CMK (cell line): ENCODE results near the gene ELOVL3.
"Not testable (repeated sequence)": the region's sequence is repeated elsewhere in the genome, so short reads cannot be mapped to it uniquely, and the experiment has no call there.

Experiments used
- DNase-seq: peaks from one replicate; pipeline ENCODE4 v3.0.0-alpha.2; 2010; ENCODE audit warnings: low read depth

ELOVL3 gene

GRCh38 chr10:102225646-102226541 is at the start of gene ELOVL3:
ELOVL3 (plus strand) TSS chr10:102226299; CDS start chr10:102226549, 250 bp downstream.
- DNase-seq, result peak; percentile 94

DNA sequence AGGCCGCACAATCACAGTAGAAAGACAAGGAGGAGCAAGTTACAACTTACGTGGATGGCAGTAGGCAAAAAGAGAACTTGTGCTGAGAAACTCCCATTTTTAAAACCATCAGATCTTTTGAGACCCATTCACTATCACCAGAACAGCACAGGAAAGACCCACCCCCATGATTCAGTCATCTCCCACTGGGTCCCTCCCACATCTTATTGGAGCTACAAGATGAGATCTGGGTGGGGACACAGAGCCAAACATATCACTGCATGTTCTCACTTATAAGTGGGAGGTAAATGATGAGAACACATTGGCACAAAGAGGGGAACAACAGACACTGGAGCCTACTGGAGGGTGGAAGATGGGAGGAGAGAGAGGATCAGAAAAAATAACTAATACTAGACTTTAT is 41.5 kb upstream of the ELOVL3 start:
- DNase-seq, result no peak

- DNase-seq, result no peak
These were observed 40.8 kb upstream of the ELOVL3 start for GRCh38 chr10:102185272-102185671.

- no peak for DNase-seq
These were observed 40.1 kb upstream of the ELOVL3 start for GRCh38 chr10:102185811-102186527.

GRCh38 chr10:102188298-102188940 is 37.7 kb upstream of the ELOVL3 start:
- DNase-seq, result no peak

- DNase-seq, result not testable (repeated sequence)
These were observed 36.9 kb upstream of the ELOVL3 start for GRCh38 chr10:102188941-102189898.

DNA sequence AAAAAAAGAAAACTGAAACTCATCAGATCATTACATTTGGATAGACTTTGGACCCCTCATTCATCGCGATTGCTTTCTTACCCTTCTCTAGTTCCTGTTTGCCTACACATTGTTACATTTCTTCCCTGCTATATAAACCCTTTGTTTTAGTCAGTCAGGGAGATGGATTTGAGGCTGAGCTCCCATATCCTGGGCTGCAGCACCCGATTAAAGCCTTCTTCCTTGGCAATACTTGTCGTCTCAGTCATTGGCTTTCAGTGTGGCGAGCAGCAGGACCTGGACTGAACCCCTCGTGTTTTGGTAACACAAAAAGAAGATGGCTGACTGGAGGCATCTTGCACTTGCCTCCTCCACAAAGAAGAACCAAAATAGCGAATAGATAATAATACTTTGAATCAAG is 34.1 kb upstream of the ELOVL3 start:
- DNase-seq, result no peak

- DNase-seq, result no peak
These were observed 30.7 kb upstream of the ELOVL3 start for GRCh38 chr10:102195296-102195870.

DNA sequence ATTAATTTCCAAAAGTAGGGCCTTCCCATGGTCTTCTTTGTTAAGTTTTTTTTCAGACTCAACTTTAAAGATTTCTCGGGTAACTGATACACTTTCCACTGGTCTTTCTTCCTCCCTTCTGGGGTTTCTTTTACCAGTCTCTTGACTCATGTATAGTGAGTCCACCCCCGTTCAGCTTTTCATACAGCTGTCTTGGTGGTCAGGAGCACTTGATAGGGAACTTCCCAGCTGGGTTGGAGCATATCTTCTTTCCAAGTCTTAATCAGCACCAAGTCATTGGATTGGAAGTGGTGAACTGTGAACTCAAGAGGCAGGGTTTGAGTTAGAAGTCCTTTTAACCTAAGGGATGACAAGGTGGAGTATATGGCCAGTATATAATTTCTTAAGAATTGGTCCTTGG is 29.2 kb upstream of the ELOVL3 start:
- DNase-seq, result no peak

DNA sequence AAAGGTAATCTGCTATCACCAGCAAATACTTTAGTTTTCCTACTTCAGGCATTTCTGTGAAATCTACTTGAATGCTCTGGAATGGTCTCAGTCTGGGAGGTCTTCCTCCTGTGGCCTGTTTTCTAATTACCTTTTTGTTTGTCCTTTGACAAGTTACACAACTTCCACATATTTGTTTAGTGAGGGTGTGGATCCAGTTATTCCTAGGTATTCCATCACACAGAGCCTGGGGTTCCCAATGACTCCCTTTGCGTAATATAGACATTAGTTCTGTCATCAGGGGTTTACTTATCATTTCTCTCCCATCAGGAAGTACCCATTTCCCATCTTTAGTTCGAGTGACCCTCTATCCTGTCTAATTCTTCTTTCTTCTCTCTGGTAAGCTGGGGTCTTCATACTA is 28.1 kb upstream of the ELOVL3 start:
- no peak for DNase-seq

DNA sequence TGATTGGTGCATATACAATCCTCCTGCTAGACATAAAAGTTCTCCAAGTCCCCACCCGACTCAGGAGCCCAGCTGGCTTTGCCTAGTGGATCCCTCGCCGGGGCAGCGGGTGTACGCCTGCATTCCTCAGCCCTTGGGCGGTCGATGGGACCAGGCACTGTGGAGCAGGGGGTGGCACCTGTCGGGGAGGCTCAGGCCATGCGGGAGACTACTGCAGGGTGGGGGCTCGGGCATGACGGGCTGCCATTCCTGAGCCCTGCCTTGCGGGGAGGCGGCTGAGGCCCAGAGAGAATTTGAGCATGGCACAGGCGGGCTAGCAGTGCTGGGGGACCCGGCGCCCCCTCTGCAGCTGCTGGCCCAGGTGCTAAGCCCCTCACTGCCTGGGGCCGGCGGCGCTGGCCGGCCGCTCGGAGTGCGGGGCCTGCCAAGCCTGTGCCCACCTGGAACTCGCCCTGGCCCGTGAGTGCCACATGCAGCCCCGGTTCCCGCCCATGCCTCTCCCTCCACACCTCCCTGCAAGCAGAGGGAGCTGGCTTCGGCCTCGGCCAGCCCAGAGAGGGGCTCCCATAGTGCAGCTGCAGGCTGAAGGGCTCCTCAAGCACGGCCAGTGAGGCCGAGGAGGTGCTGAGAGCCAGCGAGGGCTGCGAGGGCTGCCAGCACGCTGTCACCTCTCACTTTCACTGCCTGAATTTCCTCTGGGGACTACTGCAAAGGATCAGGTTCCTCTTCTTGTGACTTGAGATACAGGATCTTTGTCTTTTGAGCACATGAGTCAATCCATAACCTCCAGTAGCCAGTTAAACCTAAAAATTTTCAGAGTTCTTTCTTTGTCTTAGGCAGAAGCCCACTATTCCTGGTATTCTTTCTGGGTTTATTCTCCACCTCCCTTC is 25.1 kb upstream of the ELOVL3 start:
- no peak for DNase-seq

- DNase-seq, result no peak
These were observed 23.7 kb upstream of the ELOVL3 start for GRCh38 chr10:102202386-102202785.

- DNase-seq, result no peak
These were observed 17.6 kb upstream of the ELOVL3 start for GRCh38 chr10:102208311-102209035.

DNA sequence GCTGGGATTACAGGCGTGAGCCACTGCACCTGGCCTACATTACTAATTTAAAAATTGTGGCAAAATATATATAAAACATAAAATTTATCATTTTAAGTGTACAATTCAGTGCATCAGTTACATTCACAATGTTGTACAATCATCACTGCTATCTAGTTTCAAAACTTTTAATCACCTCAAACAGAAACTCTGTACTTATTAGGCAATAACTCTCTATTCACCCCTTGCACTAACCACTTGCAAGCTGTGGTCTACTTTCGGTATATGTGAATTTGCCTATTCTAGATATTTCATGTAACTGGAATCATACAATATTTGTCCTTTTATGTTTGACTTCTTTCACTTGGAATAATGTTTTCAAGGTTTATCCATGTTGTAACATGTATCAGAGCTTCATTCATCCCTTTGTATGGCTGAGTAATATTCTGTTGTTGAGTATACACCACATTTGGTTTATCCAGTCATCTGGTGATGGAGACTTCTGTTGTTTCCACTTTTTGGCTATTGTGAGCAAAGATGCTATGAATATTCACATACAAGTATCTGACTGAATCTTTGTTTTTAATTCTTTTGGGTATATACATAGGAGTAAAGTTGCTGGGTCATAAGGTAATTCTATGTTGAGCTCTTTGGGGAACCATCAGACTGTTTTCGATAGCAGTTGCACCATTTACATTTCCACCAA is 14.3 kb upstream of the ELOVL3 start:
- no peak for DNase-seq

DNA sequence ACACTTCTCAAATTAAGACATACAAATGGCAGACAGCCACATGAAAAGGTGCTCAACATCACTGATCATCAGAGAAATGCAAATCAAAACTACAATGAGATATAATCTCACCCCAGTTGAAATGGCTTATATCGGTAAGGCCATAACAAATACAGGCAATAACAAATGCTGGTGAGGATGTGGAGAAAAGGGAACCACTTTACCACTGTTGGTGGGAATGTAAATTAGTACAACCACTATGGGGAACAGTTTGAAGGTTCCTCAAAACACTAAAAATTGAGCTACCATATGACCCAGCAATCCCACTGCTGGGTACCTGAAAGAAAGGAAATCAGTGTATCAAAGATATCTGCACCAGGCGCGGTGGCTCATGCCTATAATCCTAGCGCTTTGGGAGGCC is 12.5 kb upstream of the ELOVL3 start:
- not testable (repeated sequence) for DNase-seq

DNA sequence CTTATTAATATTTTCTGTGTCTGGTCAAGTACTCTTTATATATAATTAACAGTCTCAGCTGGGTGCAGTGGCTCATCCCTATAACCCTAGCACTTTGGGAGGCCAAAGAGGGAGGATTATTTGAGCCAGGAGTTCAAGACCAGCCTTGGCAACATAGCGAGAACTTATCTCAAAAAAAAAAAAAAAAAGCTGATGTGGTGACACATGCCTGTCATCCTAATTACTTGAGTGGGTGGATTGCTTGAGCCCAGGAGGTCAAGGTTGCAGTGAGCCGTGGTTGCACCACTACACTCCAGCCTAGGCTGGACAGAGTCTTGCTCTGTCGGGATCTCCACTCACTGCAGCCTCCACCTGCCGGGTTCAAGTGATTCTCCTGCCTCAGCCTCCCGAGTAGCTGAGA is 6.7 kb upstream of the ELOVL3 start:
- DNase-seq, result no peak

DNA sequence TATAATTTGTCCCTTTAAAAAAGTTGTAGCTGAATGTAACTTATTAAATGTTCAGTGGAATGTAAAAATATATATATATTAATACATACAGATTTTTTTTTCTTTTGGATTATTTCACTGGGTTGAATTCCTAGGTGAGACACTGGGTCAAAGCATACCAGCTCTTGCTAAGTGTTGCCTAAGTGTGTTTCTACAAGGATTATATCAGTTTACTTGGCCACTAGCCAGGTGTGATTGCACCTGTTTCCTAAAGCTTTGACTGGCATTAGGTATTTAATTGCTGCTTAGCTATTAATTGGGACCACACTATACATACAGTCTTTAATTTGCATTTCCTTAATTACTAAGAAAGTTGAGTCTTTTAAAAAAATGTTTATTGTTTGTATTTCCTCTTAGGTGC is 5.5 kb upstream of the ELOVL3 start:
- no peak for DNase-seq

GRCh38 chr10:102222797-102223196 is 3.3 kb upstream of the ELOVL3 start:
- DNase-seq, result no peak

- no peak for DNase-seq
These were observed 407 bp downstream of the ELOVL3 start for GRCh38 chr10:102226542-102226870.
